Astrocyte of the spinal cord (primary cell): ENCODE results near the gene EPHB3.

ENCODE experiments used
- DNase-seq: peaks from one replicate; pipeline ENCODE4 v3.0.0; 2011; ENCODE audit warnings: low read depth, low spot score
- H3K4me3 ChIP-seq: 2 replicates; pipeline ENCODE4 v1.5.1; 2011; ENCODE audit warnings: low read depth, mild to moderate bottlenecking, low read length, moderate library complexity
- CTCF ChIP-seq: IDR thresholded peaks from 2 replicates; pipeline ENCODE4 v1.5.1; 2012; ENCODE audit warnings: low read depth, mild to moderate bottlenecking, low read length, inconsistent platforms
- in situ Hi-C: cut with HindIII; loops from 2 replicates; pipeline ENCODE4 v1.10.0; 2017; ENCODE audit warnings: low sequenced_read_pairs

EPHB3 gene

DNA sequence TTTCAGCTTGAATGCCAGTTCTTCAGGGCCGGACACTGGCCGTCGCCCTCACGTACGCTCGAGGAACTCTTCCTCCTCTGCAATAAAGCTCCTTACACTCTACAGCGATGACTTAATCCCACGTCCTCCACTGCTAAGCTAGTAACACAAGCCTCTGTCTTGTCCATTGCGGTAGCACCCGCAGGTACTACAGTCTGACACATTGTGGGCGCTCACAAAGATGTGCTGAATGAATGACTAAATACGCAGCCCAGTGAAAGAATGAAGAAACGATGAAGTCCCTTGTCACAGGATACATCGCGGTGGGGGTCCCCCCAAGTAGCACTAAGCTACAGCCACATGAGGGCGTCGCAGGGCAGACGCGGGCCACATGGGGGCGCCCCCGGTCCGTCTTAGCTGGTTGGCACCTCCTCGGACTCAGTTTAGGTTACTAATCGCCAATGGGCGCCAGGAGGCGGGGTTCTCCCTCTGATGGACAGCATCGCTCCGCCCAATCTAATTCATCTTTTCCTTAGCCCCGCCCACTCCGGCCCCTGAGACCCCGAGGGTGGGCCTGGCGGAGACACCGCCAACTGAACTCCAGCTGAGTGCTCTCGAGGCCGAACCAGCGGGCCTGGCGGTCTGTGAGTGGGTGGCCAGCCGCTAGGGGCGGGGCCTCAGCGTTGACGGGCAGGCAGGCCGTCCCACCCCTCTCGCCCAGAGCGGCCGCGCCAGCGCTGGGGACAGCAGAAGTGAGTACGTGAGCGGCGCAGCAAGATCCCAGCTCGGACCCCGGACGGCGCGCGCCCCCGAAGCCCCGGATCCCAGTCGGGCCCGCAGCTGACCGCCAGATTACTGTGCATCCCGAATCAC lies at the start of gene EPHB3:
TSS of gene EPHB3 (plus strand) at position 725 of the 852 bp plus-strand sequence. CDS start 451 bp downstream, outside the sequence.
- peak; percentile 97 for TF ChIP-seq CTCF

GRCh38 chr3:184512621-184513020 lies 49.0 kb upstream of the EPHB3 start:
- TF ChIP-seq CTCF, result no peak
- in situ Hi-C loops, result no loop called here
- no peak overlapping the region for H3K4me3 ChIP-seq
- DNase-seq, result no peak

More for the DNA sequence above, at the start of gene EPHB3:
- peak; percentile 99 for DNase-seq
- in situ Hi-C loops, result no loop called here
- peak within 1 kb of the TSS; percentile 47 for H3K4me3 ChIP-seq

- in situ Hi-C loops, result no loop called here
- TF ChIP-seq CTCF, result peak; percentile 91
- peak overlapping the region; percentile 28 for H3K4me3 ChIP-seq
- DNase-seq, result peak; percentile 73
Observed at GRCh38 chr3:184513276-184514170, 48.1 kb upstream of the EPHB3 start.

DNA sequence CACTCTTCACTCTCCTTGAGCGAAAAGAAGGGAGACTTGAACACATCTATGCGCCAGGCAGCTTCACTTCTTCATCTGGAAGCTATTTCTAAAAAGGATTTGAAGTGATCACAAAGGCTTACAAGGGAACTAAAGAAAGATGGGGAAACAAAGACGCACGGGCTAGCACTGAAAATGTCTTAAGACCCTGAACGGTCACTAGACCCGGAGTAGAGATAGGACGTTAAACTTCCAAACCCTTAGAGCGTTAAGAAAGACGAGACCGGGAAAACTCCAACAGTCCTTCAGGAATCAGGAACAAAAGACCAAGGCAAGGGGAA lies 47.5 kb upstream of the EPHB3 start:
- in situ Hi-C loops, result no loop called here
- H3K4me3 ChIP-seq, result no peak overlapping the region

DNA sequence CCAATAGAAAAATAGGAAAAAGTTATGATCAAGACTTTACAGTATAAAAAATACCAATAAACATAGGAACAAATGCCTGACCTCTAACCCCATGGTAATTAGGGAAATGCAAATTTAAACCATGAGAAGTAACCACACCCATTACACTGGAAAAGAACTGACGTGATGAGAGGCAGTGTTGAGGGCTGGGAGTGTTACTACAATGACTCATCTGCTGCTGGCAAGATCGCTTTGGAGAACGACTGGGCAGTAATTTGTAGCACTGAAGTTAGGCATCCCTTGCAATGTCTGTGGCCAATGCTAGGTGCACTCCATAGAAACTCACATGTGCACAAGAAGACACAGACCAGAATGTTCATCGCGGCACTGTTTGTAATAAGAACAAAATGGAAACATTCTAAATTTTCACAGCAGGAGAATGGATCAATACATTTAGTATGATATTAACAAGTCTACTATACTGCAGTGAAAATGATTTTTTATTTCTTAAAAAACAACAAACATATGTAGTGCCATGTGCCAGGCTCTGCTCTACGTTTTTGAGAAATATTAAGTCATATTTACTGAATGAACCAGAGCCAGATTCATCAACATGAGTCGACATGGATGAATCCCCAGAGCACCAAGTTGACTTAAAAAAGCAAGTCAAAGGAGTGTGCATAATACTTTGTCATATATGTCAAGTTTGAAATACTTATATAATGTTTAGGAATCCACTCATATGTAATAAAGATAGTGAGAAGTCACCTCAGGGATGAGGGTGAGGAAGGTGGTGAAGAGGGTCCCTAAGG lies 37.6 kb upstream of the EPHB3 start:
- H3K4me3 ChIP-seq, result no peak overlapping the region
- TF ChIP-seq CTCF, result no peak
- peak; percentile 30 for DNase-seq
- in situ Hi-C loops, result no loop called here

More for the DNA sequence above, 47.5 kb upstream of the EPHB3 start:
- TF ChIP-seq CTCF, result no peak
- DNase-seq, result no peak

- H3K4me3 ChIP-seq, result peak overlapping the region; percentile 28
- in situ Hi-C loops, result no loop called here
- TF ChIP-seq CTCF, result no peak
- DNase-seq, result no peak
Observed at GRCh38 chr3:184524981-184525336, 36.6 kb upstream of the EPHB3 start.
